GM12878 (cell line): ENCODE measurements around the gene UNC13B. TPM values are rescaled to one million over a fixed set of nuclear protein-coding genes. Genes with fewer than 3 reads are reported as not detected.

Experiments used
- ATAC-seq: fragments of 200-7000 bp; cut with Tn5 transposase; 3 replicates; pipeline ENCODE4 v1.9.1; 2020; ENCODE audit warnings: mild to moderate bottlenecking, moderate library complexity
- BruUV-seq: library from RNA; stranded (reverse); fragments of 400-500 nt; replicated peaks from 2 replicates; lab custom pipeline; 2021; lab: Mats Ljungman, UMichigan
- CTCF ChIA-PET: fragments of 300-600 bp; sonication (Branson Sonifier 250); formaldehyde crosslinking; extraction: SDS; loops from one replicate; lab custom pipeline; 2021; ENCODE audit warnings: inconsistent platforms; lab: Yijun Ruan, JAX
- POLR2A ChIA-PET: fragments of 350-600 bp; formaldehyde crosslinking; extraction: SDS; loops from one replicate; lab custom pipeline; 2021; ENCODE audit warnings: inconsistent platforms; lab: Charles Lee
- RAD21 ChIA-PET: fragments of 300-600 bp; sonication (Branson Sonifier 250); formaldehyde crosslinking; loops from one replicate; lab custom pipeline; 2023; ENCODE audit warnings: antibody characterized with exemption; ENCODE audit not compliant: unreplicated experiment; lab: Charles Lee
- SMC1A ChIA-PET: fragments of 300-600 bp; sonication (Branson Sonifier 250); formaldehyde crosslinking; loops from one replicate; lab custom pipeline; 2023; ENCODE audit not compliant: unreplicated experiment, uncharacterized antibody; lab: Charles Lee
- DNase-seq: peaks from one replicate; pipeline ENCODE4 v3.0.0-alpha.2; 2011; ENCODE audit warnings: low read depth, low spot score
- FAIRE-seq: peaks from 3 replicates; lab custom pipeline; 2011; peaks lifted over from hg19 to GRCh38; lab: Jason Lieb, UNC
- H2AFZ ChIP-seq: 2 replicates; pipeline ENCODE4 v1.6.0; 2011; ENCODE audit warnings: low read depth, low read length, control low read depth; ENCODE audit not compliant: control insufficient read depth
- H3K27ac ChIP-seq: 2 replicates; pipeline ENCODE4 v1.5.1; 2011; ENCODE audit warnings: control low read depth; ENCODE audit not compliant: control insufficient read depth, insufficient read depth
- H3K27me3 ChIP-seq, 2 experiments: replicated peaks in 1 of 2; 2 replicates each; pipeline versions ENCODE4 v1.6.0 to v1.6.1; 2011; ENCODE audit warnings: low read length in 1 of 2; ENCODE audit not compliant: control insufficient read depth in 2 of 2, insufficient read depth in 2 of 2
- H3K36me3 ChIP-seq, 2 experiments: 2 replicates each; pipeline ENCODE4 v1.5.1; 2011; ENCODE audit warnings: low read length in 1 of 2; ENCODE audit not compliant: control insufficient read depth in 2 of 2, insufficient read depth in 2 of 2
- H3K4me1 ChIP-seq: 2 replicates; pipeline ENCODE4 v1.6.1; 2011; ENCODE audit warnings: mild to moderate bottlenecking, low read length, moderate library complexity, mixed read lengths; ENCODE audit not compliant: control insufficient read depth, insufficient read depth
- H3K4me2 ChIP-seq: 2 replicates; pipeline ENCODE4 v1.6.0; 2011; ENCODE audit warnings: control low read depth; ENCODE audit not compliant: control insufficient read depth, insufficient read depth
- H3K4me3 ChIP-seq: fragments of 200-600 bp; sonication (generic); 2 replicates; pipeline ENCODE4 v1.5.1; 2016
- H3K79me2 ChIP-seq: 2 replicates; pipeline ENCODE4 v1.6.0; 2011; ENCODE audit warnings: low read length; ENCODE audit not compliant: control insufficient read depth, insufficient read depth
- H3K9ac ChIP-seq: 2 replicates; pipeline ENCODE4 v1.8.0; 2011; ENCODE audit warnings: low read length, control low read depth, mixed read lengths; ENCODE audit not compliant: control insufficient read depth, insufficient read depth
- H3K9me3 ChIP-seq: replicated peaks from 3 replicates; pipeline ENCODE4 v1.5.1; 2011; ENCODE audit warnings: mild to moderate bottlenecking, low read length; ENCODE audit not compliant: control insufficient read depth, insufficient read depth
- H4K20me1 ChIP-seq: 2 replicates; pipeline ENCODE4 v1.6.0; 2011; ENCODE audit not compliant: control insufficient read depth, insufficient read depth
- CEBPZ ChIP-seq: fragments of 150-350 bp; IDR thresholded peaks from 2 replicates; pipeline ENCODE4 v1.6.1; 2016; ENCODE audit warnings: low read depth, low read length
- MTA2 ChIP-seq: fragments of 450-650 bp; IDR thresholded peaks from 2 replicates; pipeline ENCODE4 v1.6.1; 2016; ENCODE audit warnings: low read depth, mild to moderate bottlenecking, moderate library complexity
- SMAD1 ChIP-seq: fragments of 450-650 bp; IDR thresholded peaks from 2 replicates; pipeline ENCODE4 v1.6.1; 2018; ENCODE audit warnings: mild to moderate bottlenecking, low read depth; ENCODE audit not compliant: partially characterized antibody
- STAT1 ChIP-seq: fragments of 450-650 bp; conservative IDR thresholded peaks from 2 replicates; pipeline ENCODE4 v1.6.1; 2014; ENCODE audit warnings: antibody characterized with exemption, mild to moderate bottlenecking
- ZNF274 ChIP-seq: IDR thresholded peaks from one replicate; pipeline ENCODE4 v1.8.0; 2011; ENCODE audit not compliant: insufficient read length, insufficient read depth
- WGBS: methylation state at CpG from one replicate; pipeline ENCODE4 v1.1.6; 2016; ENCODE audit warnings: low lambda C conversion rate; ENCODE audit not compliant: insufficient replicate concordance, insufficient coverage; ENCODE audit errors: missing lambda C conversion rate; 5-methylcytosine and 5-hydroxymethylcytosine counted together
- in situ Hi-C: fragments of 300-500 bp; cut with MboI; formaldehyde crosslinking; loops from 9 replicates; pipeline ENCODE4 v1.14.3; 2018; ENCODE audit warnings: mixed read lengths
- intact Hi-C: fragments of 100-400 bp; cut with micrococcal nuclease; formaldehyde crosslinking; loops from one replicate; pipeline ENCODE4 v1.14.2; 2022; ENCODE audit not compliant: unreplicated experiment
- polyA plus RNA-seq, 11 experiments: library from polyadenylated mRNA; depleted of rRNA in 4 of 11; unstranded in 6 of 11; stranded (reverse) in 5 of 11; fragments of >200 nt; fragmentation: Nextera tagmentation in 4 of 11; fragmentation: Illumina TruSeq in 1 of 11; extraction: Ambion mirVana in 4 of 11; extraction: Trizol in 1 of 11; gene quantifications; 1 replicate in 1 of 11; 2 replicates in 10 of 11; pipeline versions ENCODE4 v1.2.1 to v1.2.3, GENCODE V29; 2011 to 2016; ENCODE audit warnings: inconsistent platforms in 2 of 11, missing spikeins in 2 of 11, low read depth in 1 of 11
- total RNA-seq, 4 experiments: library from RNA; depleted of rRNA in 3 of 4; stranded (reverse); fragments of >200 nt in 3 of 4; fragmentation: Illumina TruSeq in 1 of 4; extraction: Trizol in 1 of 4; gene quantifications; 2 replicates each; pipeline versions ENCODE4 v1.2.1 to v1.2.3, GENCODE V29; 2013 to 2021

UNC13B gene
- total and polyA plus RNA-seq, 10 of the 15 experiments (the other 5 are each of a cell fraction or from before 2014, with no cell fraction given): under 0.01 to 0.42 (median 0.06) TPM; not detected in 4

- BruUV-seq: no TSS peak
- Histone ChIP-seq H3K4me2 (no peak overlapping the region), H4K20me1 (no peaks in the 10 kb centered on the region), H3K9me3 (no peaks in the 10 kb centered on the region), H3K27me3 (no peaks in the 10 kb centered on the region), H3K79me2 (no peaks in the 10 kb centered on the region), H3K27ac (no peak overlapping the region), H3K4me3 (no peak overlapping the region), H2AFZ (no peak overlapping the region), H3K36me3 (no peaks in the 10 kb centered on the region), H3K9ac (no peak overlapping the region), H3K4me1 (no peaks in the 10 kb centered on the region)
- in situ Hi-C loops: no loop called here
- POLR2A ChIA-PET: no interaction called here
- WGBS: 4% methylated on average over 1 of the region's 1 CpG
- RAD21 ChIA-PET: interaction anchor here (2.3 kb wide), 1 partner anchor 361 kb away, joined by 20 read pairs; no protein-coding TSS in a partner anchor
- intact Hi-C loops: no loop called here
- DNase-seq (no peak), ATAC-seq (no peak), FAIRE-seq (no peak)
- TF ChIP-seq STAT1 (no peak), ZNF274 (no peak), MTA2 (no peak), SMAD1 (no peak), CEBPZ (no peak)
- CTCF ChIA-PET: interaction anchor here (1.2 to 6.7 kb wide), 6 partner anchors 64 to 500 kb away, joined by 4 to 85 read pairs (median 5); partner anchors contain the start of gene ATOSB
- SMC1A ChIA-PET: interaction anchor here (1.1 to 2.7 kb wide), 4 partner anchors 141 to 500 kb away, joined by 3 to 23 read pairs (median 4); partner anchors contain the start of genes ATOSB and STOML2
These were observed 98.4 kb downstream of the UNC13B start for GRCh38 chr9:35260186-35260585.
